Uterus (tissue), 2 donors: ENCODE results near the gene KCNMA1.

ENCODE experiments used
- CTCF ChIP-seq, 4 experiments: fragments of 200-600 bp in 2 of 4; fragments of 450-650 bp in 2 of 4; sonication (generic) in 2 of 4; IDR thresholded peaks; one replicate each; pipeline ENCODE4 v1.5.1; 2016 to 2019; ENCODE audit warnings: antibody characterized with exemption in 4 of 4, mild to moderate bottlenecking in 2 of 4, moderate library complexity in 1 of 4
- POLR2A ChIP-seq, 2 donors: fragments of 450-650 bp; IDR thresholded peaks; one replicate each; pipeline ENCODE4 v1.6.1; 2016; ENCODE audit warnings: antibody characterized with exemption in 2 of 2, mild to moderate bottlenecking in 1 of 2, moderate library complexity in 1 of 2

- no peak for TF ChIP-seq POLR2A (IDR thresholded peaks at IDR 0.05)
- TF ChIP-seq CTCF (IDR thresholded peaks at IDR 0.05) = no peak
Observed at GRCh38 chr10:77034240-77034639, 603.4 kb downstream of the KCNMA1 start.
